Upper lobe of right lung (tissue), 1 donor: ENCODE data around the gene LIFR. TPM values are rescaled to one million over a fixed set of nuclear protein-coding genes. Genes with fewer than 3 reads are reported as not detected.
A peak's percentile ranks its signal among the peaks of the same experiment; 100 is the strongest.

ENCODE experiments used
- ATAC-seq: fragments of 200-7000 bp; cut with Tn5 transposase; one replicate; pipeline ENCODE4 v1.9.1; 2020; ENCODE audit warnings: mild to moderate bottlenecking, moderate library complexity
- DNase-seq: peaks from one replicate; pipeline ENCODE4 v3.0.0-alpha.2; 2020
- H3K27ac ChIP-seq: fragments of 200-600 bp; one replicate; pipeline ENCODE4 v1.8.0; 2022
- H3K27me3 ChIP-seq: fragments of 200-600 bp; one replicate; pipeline ENCODE4 v1.8.0; 2022; ENCODE audit warnings: mild to moderate bottlenecking
- H3K36me3 ChIP-seq: fragments of 200-600 bp; one replicate; pipeline ENCODE4 v1.8.0; 2022
- H3K4me1 ChIP-seq: fragments of 200-600 bp; one replicate; pipeline ENCODE4 v1.8.0; 2022
- H3K4me3 ChIP-seq: fragments of 200-600 bp; one replicate; pipeline ENCODE4 v1.8.0; 2022; ENCODE audit warnings: mild to moderate bottlenecking
- H3K9me3 ChIP-seq: fragments of 200-600 bp; one replicate; pipeline ENCODE4 v1.8.0; 2022
- CTCF ChIP-seq: fragments of 200-600 bp; IDR thresholded peaks from one replicate; pipeline ENCODE4 v1.8.0; 2022; ENCODE audit warnings: antibody characterized with exemption
- intact Hi-C: fragments of 100-400 bp; cut with DNase I; formaldehyde crosslinking; loops from one replicate; pipeline ENCODE4 v1.11.0; 2022
- total RNA-seq: library from RNA; stranded (reverse); fragmentation: NEBNext Ultra II Directional; extraction: Animal tissue kit (Norgen Biotek cat#: 25700); gene quantifications from one replicate; pipeline ENCODE4 v1.2.1, GENCODE V29; 2021
- donor health status: DM: no; HTN: yes; CAD: no; lungs with severe emphysema.

Gene LIFR
- total RNA-seq, 1 donor from 2014 or later, result 151 TPM

GRCh38 chr5:38467353-38468040, 88.9 kb downstream of the LIFR start:
- Histone ChIP-seq H3K36me3 (no peaks in the 10 kb centered on the region), H3K27me3 (peaks cover 4% of the 10 kb centered on the region), H3K27ac (peak overlapping the region; percentile 86), H3K4me3 (no peak overlapping the region), H3K9me3 (no peaks in the 10 kb centered on the region), H3K4me1 (peaks cover 47% of the 10 kb centered on the region)
- ATAC-seq (peak; percentile 60), DNase-seq (peak; percentile 75)
- TF ChIP-seq CTCF, result no peak
- intact Hi-C loops, result no loop called here

- peak; percentile 51 for ATAC-seq
- H3K4me3 ChIP-seq, result no peak overlapping the region
- H3K27me3 ChIP-seq, result peaks cover 4% of the 10 kb centered on the region
- peaks cover 47% of the 10 kb centered on the region for H3K4me1 ChIP-seq
- no peaks in the 10 kb centered on the region for H3K36me3 ChIP-seq
- intact Hi-C loops, result no loop called here
- DNase-seq, result peak; percentile 80
- peak overlapping the region; percentile 86 for H3K27ac ChIP-seq
- H3K9me3 ChIP-seq, result no peaks in the 10 kb centered on the region
- TF ChIP-seq CTCF, result no peak
These were observed 89.8 kb downstream of the LIFR start for GRCh38 chr5:38466424-38467189.

GRCh38 chr5:38465702-38466423, 90.6 kb downstream of the LIFR start:
- DNase-seq (no peak), ATAC-seq (no peak)
- no peak for TF ChIP-seq CTCF
- Histone ChIP-seq H3K9me3 (no peaks in the 10 kb centered on the region), H3K27me3 (peaks cover 4% of the 10 kb centered on the region), H3K4me3 (no peak overlapping the region), H3K36me3 (no peaks in the 10 kb centered on the region), H3K4me1 (peaks cover 47% of the 10 kb centered on the region), H3K27ac (peak overlapping the region; percentile 86)
- intact Hi-C loops, result no loop called here

GRCh38 chr5:38465061-38465460, 91.4 kb downstream of the LIFR start:
- no peak for TF ChIP-seq CTCF
- DNase-seq (no peak), ATAC-seq (no peak)
- no peak overlapping the region for H3K27ac ChIP-seq
- intact Hi-C loops, result no loop called here
- no peaks in the 10 kb centered on the region for H3K9me3 ChIP-seq
- H3K4me3 ChIP-seq, result no peak overlapping the region
- no peaks in the 10 kb centered on the region for H3K36me3 ChIP-seq
- peaks cover 47% of the 10 kb centered on the region for H3K4me1 ChIP-seq
- H3K27me3 ChIP-seq, result peaks cover 4% of the 10 kb centered on the region

GRCh38 chr5:38463634-38464521, 92.6 kb downstream of the LIFR start:
- H3K4me1 ChIP-seq, result peaks cover 39% of the 10 kb centered on the region
- H3K27ac ChIP-seq, result peak overlapping the region; percentile 42

More at GRCh38 chr5:38463634-38464521, 92.6 kb downstream of the LIFR start:
- intact Hi-C loops, result no loop called here
- no peak overlapping the region for H3K4me3 ChIP-seq
- DNase-seq (no peak), ATAC-seq (no peak)
- peaks cover 4% of the 10 kb centered on the region for H3K27me3 ChIP-seq
- TF ChIP-seq CTCF, result no peak
- no peaks in the 10 kb centered on the region for H3K36me3 ChIP-seq
- no peaks in the 10 kb centered on the region for H3K9me3 ChIP-seq
